ENCODE results near the gene BAMBI.

- TF ChIP-seq CTCF (conservative IDR thresholded peaks at IDR 0.05 in 1 of 2, IDR thresholded peaks at IDR 0.05 in 1 of 2; ENCODE audit: extremely low read depth in 1 of 2, insufficient read depth in 1 of 2, low read depth in 1 of 2, low read length in 2 of 2) (no peak), EZH2 (IDR thresholded peaks at IDR 0.05; ENCODE audit: borderline replicate concordance, low read length) (no peak)
Observed at GRCh38 chr10:28692050-28692449, 14.7 kb downstream of the BAMBI start.

Data from mammary epithelial cell (primary cell).